Raji (cell line): ENCODE data around the gene PPA1.
A peak's percentile ranks its signal among the peaks of the same experiment; 100 is the strongest.

Experiments used
- POLR2A ChIP-seq: IDR thresholded peaks from 2 replicates; pipeline ENCODE4 v1.6.1; 2011; ENCODE audit warnings: low read depth, low read length, control low read depth; ENCODE audit not compliant: insufficient read depth

The PPA1 gene

DNA sequence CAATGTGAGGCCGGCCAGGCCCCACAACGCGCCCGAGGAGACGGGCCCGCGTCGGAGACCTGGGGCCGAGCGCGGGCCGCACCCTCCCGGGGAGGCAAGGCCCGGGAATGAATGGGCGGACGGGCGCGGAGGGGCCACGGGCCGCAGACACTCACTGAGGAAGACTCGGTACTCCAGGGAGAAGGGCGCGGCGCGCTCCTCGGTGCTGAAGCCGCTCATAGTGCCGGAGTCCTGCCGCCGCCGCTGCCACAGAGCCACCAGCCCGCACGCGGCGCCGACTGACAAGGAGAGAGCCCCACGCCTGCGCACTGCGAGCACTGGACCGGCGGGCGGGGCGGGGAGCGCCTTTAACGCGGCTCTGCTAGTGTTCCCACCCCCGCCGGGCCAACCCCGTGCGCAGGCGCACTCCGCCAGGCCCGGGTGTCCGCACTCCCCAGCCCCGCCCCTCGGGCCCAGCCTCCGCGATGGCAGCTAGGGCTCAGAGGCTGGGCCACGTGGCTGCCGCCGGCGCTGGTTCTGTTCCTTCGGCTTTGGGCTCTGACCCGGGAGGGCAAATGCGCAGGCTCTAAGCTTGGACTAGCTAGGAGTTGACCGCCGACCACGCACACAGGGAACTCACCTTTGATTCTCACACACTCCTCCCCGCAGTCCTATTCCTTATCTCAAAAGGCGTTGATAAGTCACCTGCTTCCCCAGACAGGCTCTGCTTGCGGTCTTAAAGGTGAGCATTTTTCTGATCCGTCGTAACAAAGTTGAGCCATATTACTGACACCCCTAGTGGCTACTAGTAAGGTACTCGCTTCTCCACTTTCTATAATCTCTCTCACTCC, at the start of gene PPA1:
Gene PPA1, minus strand, starts transcription at position 321 of the 830 bp plus-strand sequence. Its CDS starts 102 bp downstream, at position 219.
- TF ChIP-seq POLR2A: peak; percentile 98

- no peak for TF ChIP-seq POLR2A
Measured at GRCh38 chr10:70281609-70282008, 48.4 kb upstream of the PPA1 start.

- TF ChIP-seq POLR2A: no peak
Measured at GRCh38 chr10:70280099-70280498, 46.9 kb upstream of the PPA1 start.

DNA sequence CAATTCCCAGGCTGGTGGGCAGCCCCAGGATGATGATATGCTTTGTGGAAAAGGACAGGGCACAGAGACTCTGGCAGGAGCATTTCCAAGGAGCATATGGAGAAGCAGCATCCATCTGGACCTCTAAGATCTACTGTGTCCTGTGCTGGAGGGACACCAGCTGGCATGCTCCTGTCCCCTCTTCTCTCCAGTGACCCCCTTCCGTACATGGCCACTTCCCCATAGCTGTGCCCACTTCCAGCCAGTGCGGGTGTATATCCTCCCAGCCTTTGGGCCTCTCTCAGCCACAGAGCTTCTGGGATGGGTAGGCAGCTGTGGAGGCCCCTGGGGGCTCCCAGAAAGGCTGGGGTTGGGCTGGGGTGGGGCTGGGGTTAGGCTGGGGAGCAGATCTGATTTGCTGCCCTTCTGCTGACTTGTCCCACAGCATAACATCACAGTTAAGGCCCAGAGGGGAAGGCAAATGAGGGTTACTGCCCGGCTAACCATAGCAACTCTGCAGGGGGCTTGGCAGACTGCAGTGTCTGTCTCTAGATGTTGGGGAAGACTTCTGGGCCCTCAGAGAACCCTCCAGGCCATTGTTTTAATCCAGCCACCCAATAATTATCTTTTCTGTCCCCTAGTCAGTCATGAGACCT, 44.3 kb upstream of the PPA1 start:
- TF ChIP-seq POLR2A: no peak

DNA sequence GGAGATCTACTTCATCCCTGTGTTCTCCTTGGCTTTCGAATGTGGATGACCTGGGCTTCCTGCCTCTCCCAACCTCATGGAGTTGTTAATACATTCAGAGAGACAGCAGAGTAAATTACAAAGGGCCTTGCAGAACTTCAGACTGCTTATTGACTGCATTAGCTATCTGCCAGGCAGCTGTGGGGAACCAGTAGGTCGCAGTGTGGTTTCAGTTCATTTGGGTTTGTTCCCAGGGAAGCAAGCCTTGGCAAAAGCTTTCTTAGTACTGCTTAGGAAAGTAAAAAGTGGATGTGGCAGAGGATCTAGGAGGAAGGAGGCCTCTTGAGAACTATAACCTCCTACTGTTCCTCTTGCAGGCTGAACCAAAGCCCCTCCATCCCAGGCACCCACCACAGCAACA, 41.4 kb upstream of the PPA1 start:
- TF ChIP-seq POLR2A: no peak

DNA sequence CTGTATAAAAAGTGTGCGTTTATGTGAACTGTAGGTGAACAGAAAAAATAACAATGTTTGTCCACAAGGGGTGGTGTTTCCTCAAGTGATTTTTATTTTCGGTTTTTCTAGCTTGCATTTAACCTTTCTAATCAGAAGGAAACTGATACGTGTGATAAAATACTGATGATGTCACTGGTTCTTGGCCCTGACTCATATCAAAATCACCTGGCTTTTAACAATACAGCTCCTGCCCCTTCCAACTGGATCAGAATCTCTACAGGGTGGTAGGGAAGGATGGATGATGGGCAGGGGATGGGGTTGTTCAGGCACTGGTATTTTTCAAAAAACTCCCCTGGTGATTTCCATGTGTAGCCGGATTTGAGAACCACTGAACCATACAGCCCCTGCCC, 39.7 kb upstream of the PPA1 start:
- no peak for TF ChIP-seq POLR2A

- no peak for TF ChIP-seq POLR2A
Measured at GRCh38 chr10:70271996-70272924, 39.0 kb upstream of the PPA1 start.

- no peak for TF ChIP-seq POLR2A
Measured at GRCh38 chr10:70270952-70271351, 37.7 kb upstream of the PPA1 start.

GRCh38 chr10:70269741-70270140, 36.5 kb upstream of the PPA1 start:
- no peak for TF ChIP-seq POLR2A

DNA sequence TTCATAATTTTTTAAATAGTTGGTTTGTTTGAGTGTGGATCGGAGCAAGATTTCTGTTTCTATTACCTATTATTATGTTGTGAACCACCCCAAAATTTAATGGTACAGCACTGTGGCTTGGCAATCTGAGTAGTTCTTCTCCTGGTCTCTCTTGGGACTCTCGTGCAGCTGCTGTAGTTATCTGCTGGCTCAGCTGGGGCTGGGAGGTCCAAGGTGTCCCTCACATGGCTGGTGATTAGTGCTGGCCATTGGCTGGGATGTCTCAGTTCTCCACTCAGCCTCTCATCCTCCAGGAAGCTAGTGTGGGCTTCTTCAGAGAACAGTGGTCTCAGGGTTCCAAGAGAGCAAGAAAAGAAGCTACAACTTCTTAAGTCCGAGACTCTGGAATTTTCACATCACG, 35.1 kb upstream of the PPA1 start:
- TF ChIP-seq POLR2A: no peak

DNA sequence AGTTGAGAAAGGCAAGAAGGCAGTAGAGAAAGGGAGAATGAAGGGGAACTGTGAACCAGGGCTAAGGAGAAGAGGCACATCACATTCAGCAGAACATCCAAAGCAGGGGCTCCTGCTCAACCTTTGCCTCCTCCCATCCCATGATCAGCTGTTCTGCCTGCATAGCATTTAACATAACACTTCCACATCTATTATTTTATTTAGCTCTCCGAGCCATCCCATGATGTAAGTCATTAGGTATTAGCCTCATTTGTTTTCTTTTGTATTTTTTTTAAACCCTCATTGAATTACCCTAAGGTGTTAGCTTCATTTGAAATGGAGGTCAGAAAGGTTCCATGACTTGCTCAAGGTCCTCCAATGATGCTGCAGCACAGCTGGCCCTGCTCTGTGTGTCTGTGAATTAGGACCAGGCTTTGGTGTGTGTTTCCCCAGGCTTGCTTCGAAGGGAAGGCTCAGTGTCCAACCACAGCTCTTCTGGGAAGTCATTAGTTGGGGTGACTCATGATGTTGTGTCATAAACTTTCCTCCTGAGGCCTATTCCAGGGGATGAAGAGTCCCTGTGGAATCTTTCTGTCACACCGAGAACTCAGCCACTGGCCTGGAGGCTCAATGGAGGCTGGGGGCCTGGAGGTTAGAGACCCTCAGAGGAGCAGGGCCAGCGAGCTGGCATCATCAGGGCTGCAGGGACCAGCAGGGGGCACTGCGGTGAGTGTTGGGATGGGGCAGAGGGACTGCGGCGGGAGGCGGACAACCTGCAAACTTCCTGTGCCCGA, 34.1 kb upstream of the PPA1 start:
- TF ChIP-seq POLR2A: no peak

DNA sequence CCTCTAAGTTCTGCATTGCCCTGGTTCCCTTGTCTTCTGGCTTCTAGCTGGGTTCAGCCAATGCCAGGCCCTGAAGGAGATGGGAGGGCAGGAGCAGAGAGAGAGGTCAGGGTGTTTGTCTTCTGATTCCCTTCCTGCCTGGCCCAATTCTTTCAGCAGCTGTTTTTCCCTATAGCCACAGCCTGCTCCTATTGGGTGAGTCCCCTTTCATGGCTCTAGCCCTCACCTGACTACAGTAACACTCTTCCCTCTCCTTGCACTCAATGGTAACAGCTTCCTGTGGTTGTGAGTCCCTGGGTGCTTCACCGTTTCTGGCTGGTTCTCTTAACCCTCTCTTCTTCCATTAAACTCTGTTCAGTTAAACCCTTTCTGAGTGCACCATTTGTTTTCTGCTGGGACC, 33.5 kb upstream of the PPA1 start:
- no peak for TF ChIP-seq POLR2A

DNA sequence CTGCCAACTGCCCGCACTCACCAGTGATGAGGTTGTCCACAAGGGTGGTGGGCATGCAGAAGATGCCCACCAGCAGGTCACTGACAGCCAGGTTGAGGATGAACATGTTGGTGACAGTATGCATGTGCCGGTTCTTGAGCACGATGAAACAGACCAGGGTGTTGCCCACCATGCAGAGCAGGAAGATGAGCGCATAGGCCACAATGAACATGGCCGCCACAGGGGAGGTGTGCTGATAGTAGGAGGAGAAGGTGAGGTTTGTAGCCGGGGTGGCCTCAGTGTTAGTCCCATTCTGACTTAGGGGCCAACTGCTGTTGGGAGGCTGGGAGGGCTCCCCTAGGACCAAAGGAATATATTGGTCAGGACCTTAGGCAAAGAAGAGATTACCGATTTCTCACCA, 32.8 kb upstream of the PPA1 start:
- TF ChIP-seq POLR2A: no peak

GRCh38 chr10:70265032-70265689, 31.9 kb upstream of the PPA1 start:
- TF ChIP-seq POLR2A: no peak

GRCh38 chr10:70260734-70261133, 27.5 kb upstream of the PPA1 start:
- TF ChIP-seq POLR2A: no peak

DNA sequence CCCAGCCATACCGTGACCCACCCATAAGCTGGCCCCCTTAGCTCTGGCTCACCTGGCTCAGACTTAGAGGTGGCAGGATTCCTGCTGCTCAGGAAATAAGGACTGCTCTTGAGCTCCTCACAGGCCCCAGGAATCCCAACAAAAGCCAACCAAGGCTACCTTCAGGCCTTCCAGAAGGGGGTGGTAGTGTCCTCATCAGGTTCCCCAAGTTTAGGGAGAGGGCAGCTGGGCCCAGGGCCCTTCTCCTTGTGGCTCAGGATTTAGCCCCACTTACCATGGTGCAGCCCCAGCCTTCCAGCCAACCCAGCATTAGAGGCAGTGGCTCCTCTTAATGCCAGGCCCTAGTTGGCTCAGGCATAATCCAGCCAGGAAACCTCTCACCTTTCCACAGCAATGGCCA, 27.0 kb upstream of the PPA1 start:
- TF ChIP-seq POLR2A: no peak
